Erythroblast (primary cell): Measurements from ENCODE around the gene PSAPL1.

ENCODE experiments used
- GATA1 ChIP-seq: IDR thresholded peaks from 2 replicates; pipeline ENCODE4 v1.6.1; 2011; ENCODE audit warnings: low read depth, mild to moderate bottlenecking, control low read depth, low read length, moderate library complexity
- POLR2A ChIP-seq: IDR thresholded peaks from 2 replicates; pipeline ENCODE4 v1.6.1; 2011; ENCODE audit warnings: mild to moderate bottlenecking, low read length

GRCh38 chr4:7458477-7458876, 23.7 kb upstream of the PSAPL1 start:
- no peak for TF ChIP-seq POLR2A
- TF ChIP-seq GATA1 = no peak
